Measurements from ENCODE around the gene URAD. TPM values are rescaled to one million over a fixed set of nuclear protein-coding genes. Genes with fewer than 3 reads are reported as not detected.

The URAD gene
- total RNA-seq, 4 donors from 2014 or later: not detected

DNA sequence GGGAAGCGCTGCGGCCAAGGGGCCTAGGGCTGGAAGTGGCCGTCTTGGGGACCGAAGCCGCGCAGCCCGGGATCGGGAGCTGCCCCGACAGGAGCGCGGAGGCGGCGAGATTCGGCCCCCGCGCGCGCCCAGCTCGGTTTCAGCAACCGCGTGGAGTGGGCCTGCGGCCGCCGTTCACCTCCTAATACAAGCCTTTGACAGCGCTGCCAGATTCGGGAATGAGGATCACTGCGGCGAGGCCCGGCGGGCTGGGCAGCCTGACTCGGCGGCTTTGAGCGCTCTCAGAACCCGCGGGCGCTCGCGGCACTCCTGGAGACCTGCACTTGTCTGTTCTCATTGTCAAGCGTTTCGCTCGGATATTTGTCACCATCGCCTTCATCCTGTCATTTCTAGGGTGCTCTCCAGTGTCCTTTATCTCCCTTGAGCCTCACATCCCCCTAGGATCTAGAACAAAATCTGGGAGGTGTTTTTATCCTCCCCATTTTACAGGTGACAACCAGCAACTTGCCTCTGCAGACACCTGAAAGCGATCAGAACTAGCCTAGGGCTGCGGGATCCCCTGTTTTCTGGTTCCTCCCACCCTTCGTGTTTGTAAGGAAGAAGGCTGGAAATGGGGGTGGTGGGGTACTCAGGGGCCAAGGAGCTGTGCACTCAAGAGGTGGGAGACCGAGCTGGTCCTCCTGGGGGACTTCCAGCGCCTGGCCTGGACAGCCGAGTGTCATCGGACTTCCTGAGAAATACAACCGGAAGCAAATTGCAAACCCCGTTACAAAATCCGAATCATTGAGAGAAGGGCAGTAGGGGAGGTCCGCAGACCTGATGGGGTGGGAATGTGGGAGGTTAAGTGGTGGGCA lies 17.9 kb downstream of the URAD start:
- peaks cover 6 to 77% of the 10 kb centered on the region in 2 donors for H3K27me3 ChIP-seq
- DNase-seq: no peak
- H3K27ac ChIP-seq: no peak overlapping the region
- no peaks in the 10 kb centered on the region for H3K9me3 ChIP-seq
- intact Hi-C loops (cut with DNase I; ENCODE audit: low total_unique reads): no loop called here
- H3K36me3 ChIP-seq: no peaks in the 10 kb centered on the region
- no peak overlapping the region for H3K4me3 ChIP-seq
- H3K4me1 ChIP-seq: peaks cover 0 to 8% of the 10 kb centered on the region in 2 donors
- TF ChIP-seq POLR2A (IDR thresholded peaks at IDR 0.05): no peak
- TF ChIP-seq, protein P1, sequence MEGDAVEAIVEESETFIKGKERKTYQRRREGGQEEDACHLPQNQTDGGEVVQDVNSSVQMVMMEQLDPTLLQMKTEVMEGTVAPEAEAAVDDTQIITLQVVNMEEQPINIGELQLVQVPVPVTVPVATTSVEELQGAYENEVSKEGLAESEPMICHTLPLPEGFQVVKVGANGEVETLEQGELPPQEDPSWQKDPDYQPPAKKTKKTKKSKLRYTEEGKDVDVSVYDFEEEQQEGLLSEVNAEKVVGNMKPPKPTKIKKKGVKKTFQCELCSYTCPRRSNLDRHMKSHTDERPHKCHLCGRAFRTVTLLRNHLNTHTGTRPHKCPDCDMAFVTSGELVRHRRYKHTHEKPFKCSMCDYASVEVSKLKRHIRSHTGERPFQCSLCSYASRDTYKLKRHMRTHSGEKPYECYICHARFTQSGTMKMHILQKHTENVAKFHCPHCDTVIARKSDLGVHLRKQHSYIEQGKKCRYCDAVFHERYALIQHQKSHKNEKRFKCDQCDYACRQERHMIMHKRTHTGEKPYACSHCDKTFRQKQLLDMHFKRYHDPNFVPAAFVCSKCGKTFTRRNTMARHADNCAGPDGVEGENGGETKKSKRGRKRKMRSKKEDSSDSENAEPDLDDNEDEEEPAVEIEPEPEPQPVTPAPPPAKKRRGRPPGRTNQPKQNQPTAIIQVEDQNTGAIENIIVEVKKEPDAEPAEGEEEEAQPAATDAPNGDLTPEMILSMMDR (IDR thresholded peaks at IDR 0.05): no peak

DNA sequence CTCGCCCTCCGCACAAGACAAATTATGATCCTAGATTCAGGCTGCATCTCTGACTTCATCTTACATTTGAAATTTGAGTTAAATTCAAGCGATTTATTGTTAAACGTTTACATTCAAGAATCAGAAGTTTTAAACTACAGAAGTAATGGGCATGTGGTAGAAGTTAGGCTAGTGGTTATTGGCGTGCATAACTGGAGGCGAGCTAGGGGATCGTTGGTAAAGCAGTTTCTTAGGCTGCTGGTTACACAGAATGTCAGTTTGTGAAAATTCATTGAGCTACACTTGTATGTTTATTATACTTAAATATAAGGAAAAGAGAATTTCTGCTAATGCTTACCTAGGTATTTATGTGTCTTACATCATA lies 18.6 kb downstream of the URAD start:
- no peak overlapping the region for H3K27ac ChIP-seq
- TF ChIP-seq POLR2A (IDR thresholded peaks at IDR 0.05): no peak
- TF ChIP-seq, protein P1 (IDR thresholded peaks at IDR 0.05): no peak
- H3K9me3 ChIP-seq: no peaks in the 10 kb centered on the region

DNA sequence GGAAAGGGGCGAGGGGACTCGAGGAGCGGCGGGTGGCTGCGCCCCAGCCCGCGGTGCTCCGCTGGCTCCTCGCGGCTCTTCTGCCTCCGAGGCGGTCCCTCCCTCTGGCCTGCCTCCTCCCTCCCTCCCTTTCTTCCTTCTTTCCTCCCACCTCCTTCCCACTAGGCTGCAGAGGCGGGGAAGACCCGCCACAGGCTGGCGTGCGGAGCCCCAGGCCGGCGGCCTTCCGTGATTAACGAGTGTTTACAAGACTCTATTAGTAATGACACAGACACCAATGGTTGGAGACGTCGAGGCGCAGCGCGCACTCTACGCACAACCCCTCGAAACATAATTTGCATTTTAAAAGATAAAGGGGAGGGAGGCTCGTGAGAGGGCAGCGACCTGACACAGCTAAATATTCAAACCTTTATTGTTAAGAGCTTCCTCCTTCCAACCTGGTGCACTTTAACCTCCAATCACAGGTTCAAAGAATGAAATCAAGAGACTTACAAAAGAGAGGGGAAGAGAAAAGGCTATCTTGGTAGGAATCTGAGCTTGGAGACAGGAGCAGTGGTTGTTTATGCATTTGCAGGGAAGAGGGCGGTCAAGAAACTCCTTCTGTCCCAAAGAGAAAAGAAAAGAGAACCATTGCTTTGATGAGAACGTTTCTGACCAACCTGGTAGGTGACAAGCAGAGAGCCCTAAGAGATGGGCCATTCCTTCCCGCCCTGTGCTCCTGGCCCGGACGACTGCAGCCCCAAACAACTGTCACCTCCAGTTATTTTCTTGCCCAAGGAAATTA lies 19.2 kb downstream of the URAD start, which contains the start of gene CDX2:
Gene CDX2, minus strand, starts transcription at position 234 of the 784 bp plus-strand sequence. CDS start 309 bp downstream, outside the sequence.
- Histone ChIP-seq H3K9me3 (no peaks in the 10 kb centered on the region), H3K27ac (no peak within 1 kb of the TSS), H3K36me3 (no peaks in the 10 kb centered on the region), H3K4me3 (peak within 1 kb of the TSS in 1 of 2 donors; percentile 16), H3K4me1 (peaks cover 0 to 8% of the 10 kb centered on the region in 2 donors), H3K27me3 (peaks cover 6 to 77% of the 10 kb centered on the region in 2 donors)
- intact Hi-C loops (cut with DNase I; ENCODE audit: low total_unique reads): no loop called here
- no peak for DNase-seq
- TF ChIP-seq, protein P1 (IDR thresholded peaks at IDR 0.05): no peak
- TF ChIP-seq POLR2A (IDR thresholded peaks at IDR 0.05): no peak

More for the DNA sequence above, 18.6 kb downstream of the URAD start:
- peaks cover 0 to 8% of the 10 kb centered on the region in 2 donors for H3K4me1 ChIP-seq
- peaks cover 6 to 76% of the 10 kb centered on the region in 2 donors for H3K27me3 ChIP-seq
- intact Hi-C loops (cut with DNase I; ENCODE audit: low total_unique reads): no loop called here
- DNase-seq: no peak
- H3K36me3 ChIP-seq: no peaks in the 10 kb centered on the region
- H3K4me3 ChIP-seq: no peak overlapping the region

DNA sequence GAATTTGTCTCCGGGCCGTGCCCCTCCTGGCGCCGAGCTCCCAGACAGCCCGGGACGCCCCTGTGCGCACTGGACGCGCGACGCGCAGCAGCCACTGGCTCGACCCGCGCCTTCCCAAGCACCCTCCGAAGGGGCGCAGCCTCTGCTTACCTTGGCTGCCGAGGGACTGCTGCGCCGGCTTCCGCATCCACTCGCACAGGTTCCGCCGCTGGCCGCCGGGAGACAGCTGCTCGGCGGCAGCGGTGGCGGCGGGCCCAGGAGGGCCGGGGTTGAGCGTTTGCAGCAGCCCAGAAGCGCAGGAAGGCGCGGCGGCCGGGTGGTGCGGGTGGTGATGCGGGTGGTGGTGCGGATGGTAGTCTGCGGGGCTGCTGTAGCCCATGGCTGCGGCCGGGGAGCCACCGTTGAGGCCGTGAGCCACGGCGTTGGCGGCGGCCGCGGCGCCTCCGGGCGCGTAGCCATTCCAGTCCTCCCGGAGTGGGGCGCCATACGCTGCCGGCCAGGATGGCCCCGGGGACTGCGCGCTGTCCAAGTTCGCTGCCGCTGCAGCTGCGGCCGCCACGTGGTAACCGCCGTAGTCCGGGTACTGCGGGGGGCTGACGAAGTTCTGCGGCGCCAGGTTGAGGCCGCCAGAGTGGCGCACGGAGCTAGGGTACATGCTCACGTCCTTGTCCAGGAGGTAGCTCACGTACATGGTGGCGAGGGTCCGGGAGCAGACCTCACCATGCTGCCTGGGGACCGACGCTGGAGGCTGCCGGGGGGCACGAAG lies 20.0 kb downstream of the URAD start:
- Histone ChIP-seq H3K27ac (no peak overlapping the region), H3K27me3 (peaks cover 6 to 74% of the 10 kb centered on the region in 2 donors), H3K9me3 (no peaks in the 10 kb centered on the region), H3K36me3 (no peaks in the 10 kb centered on the region), H3K4me1 (peaks cover 0 to 8% of the 10 kb centered on the region in 2 donors), H3K4me3 (peak overlapping the region in 1 of 2 donors; percentile 16)
- DNase-seq: no peak
- TF ChIP-seq, protein P1 (IDR thresholded peaks at IDR 0.05): no peak
- TF ChIP-seq POLR2A (IDR thresholded peaks at IDR 0.05): no peak
- intact Hi-C loops (cut with DNase I; ENCODE audit: low total_unique reads): no loop called here
